ENCODE measurements around the gene LANCL3. TPM values are rescaled to one million over a fixed set of nuclear protein-coding genes. Genes with fewer than 3 reads are reported as not detected.

LANCL3 gene
- total RNA-seq, 1 experiment from 2014 or later: 2.5 TPM

DNA sequence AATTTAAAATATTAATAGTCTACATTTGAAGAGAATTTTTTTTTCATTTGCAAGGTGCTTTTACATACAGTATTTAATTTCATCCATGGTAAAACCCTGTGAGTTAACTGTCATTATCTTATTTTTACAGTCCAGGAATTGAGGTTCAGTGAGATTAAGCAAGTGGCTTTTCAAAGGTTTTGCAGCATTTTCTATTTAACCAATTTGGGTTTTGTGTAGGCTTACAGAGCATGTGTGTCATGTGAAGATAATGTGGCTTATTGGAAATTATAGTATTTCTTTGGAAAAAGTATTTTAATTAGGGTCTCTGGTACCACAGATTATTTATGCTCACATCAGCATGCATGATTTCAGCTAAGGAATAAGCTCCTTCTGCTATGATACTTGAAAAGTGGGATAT is 118.7 kb downstream of the LANCL3 start:
- no TSS peak for BruUV-seq (replicated peaks)
- Histone ChIP-seq H3K4me3 (ENCODE audit: low read depth, low read length, poor library complexity, severe bottlenecking) (no peak overlapping the region), H3K36me3 (ENCODE audit: insufficient read depth, low read length, poor library complexity, severe bottlenecking) (no peaks in the 10 kb centered on the region), H3K4me1 (ENCODE audit: insufficient read depth, low read length, poor library complexity, severe bottlenecking) (no peaks in the 10 kb centered on the region), H3K27me3 (replicated peaks; ENCODE audit: insufficient read depth, low read depth, low read length, poor library complexity) (no peaks in the 10 kb centered on the region), H3K9me3 (ENCODE audit: low read depth, low read length, poor library complexity, severe bottlenecking) (no peaks in the 10 kb centered on the region), H3K27ac (ENCODE audit: low read depth, low read length, poor library complexity, severe bottlenecking) (no peak overlapping the region)
- intact Hi-C loops (cut with micrococcal nuclease; ENCODE audit: unreplicated experiment): no loop called here
- no peak for DNase-seq (ENCODE audit: low spot score)
- no peak for TF ChIP-seq EZH2 (IDR thresholded peaks at IDR 0.05; ENCODE audit: borderline replicate concordance, low read depth, low read length, poor library complexity, severe bottlenecking)
- TF ChIP-seq, protein P1, sequence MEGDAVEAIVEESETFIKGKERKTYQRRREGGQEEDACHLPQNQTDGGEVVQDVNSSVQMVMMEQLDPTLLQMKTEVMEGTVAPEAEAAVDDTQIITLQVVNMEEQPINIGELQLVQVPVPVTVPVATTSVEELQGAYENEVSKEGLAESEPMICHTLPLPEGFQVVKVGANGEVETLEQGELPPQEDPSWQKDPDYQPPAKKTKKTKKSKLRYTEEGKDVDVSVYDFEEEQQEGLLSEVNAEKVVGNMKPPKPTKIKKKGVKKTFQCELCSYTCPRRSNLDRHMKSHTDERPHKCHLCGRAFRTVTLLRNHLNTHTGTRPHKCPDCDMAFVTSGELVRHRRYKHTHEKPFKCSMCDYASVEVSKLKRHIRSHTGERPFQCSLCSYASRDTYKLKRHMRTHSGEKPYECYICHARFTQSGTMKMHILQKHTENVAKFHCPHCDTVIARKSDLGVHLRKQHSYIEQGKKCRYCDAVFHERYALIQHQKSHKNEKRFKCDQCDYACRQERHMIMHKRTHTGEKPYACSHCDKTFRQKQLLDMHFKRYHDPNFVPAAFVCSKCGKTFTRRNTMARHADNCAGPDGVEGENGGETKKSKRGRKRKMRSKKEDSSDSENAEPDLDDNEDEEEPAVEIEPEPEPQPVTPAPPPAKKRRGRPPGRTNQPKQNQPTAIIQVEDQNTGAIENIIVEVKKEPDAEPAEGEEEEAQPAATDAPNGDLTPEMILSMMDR (conservative IDR thresholded peaks at IDR 0.05; ENCODE audit: low read depth, low read length): no peak
- POLR2A ChIA-PET (ENCODE audit: low non-redundant PET): no interaction called here
- CTCF ChIA-PET: no interaction called here

DNA sequence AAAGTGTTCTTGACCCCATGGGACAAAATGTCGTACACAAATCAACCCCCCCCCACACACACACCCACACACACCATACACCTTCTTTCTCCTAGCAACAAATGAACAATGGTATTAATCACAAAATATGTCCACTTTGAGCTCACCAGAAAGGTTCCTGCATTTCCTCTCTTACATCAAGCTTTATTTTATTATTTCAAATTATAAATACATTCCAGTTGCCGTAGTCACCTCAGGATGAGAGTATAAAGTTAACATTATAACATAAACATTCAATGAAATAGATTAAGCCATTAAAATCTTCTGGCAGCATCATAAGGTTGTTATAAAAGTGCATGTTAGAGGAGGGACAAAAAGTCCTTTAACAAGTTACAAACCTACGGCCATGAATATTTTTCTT is 121.5 kb downstream of the LANCL3 start:
- H3K27ac ChIP-seq (ENCODE audit: low read depth, low read length, poor library complexity, severe bottlenecking): no peak overlapping the region
- H3K27me3 ChIP-seq (replicated peaks; ENCODE audit: insufficient read depth, low read depth, low read length, poor library complexity): no peaks in the 10 kb centered on the region
- no peak for DNase-seq (ENCODE audit: low spot score)
- CTCF ChIA-PET: no interaction called here
- H3K4me1 ChIP-seq (ENCODE audit: insufficient read depth, low read length, poor library complexity, severe bottlenecking): no peaks in the 10 kb centered on the region
- TF ChIP-seq, protein P1 (conservative IDR thresholded peaks at IDR 0.05; ENCODE audit: low read depth, low read length): no peak
- no peak for TF ChIP-seq EZH2 (IDR thresholded peaks at IDR 0.05; ENCODE audit: borderline replicate concordance, low read depth, low read length, poor library complexity, severe bottlenecking)
- H3K36me3 ChIP-seq (ENCODE audit: insufficient read depth, low read length, poor library complexity, severe bottlenecking): no peaks in the 10 kb centered on the region
- no peak overlapping the region for H3K4me3 ChIP-seq (ENCODE audit: low read depth, low read length, poor library complexity, severe bottlenecking)
- H3K9me3 ChIP-seq (ENCODE audit: low read depth, low read length, poor library complexity, severe bottlenecking): no peaks in the 10 kb centered on the region
- intact Hi-C loops (cut with micrococcal nuclease; ENCODE audit: unreplicated experiment): no loop called here
- POLR2A ChIA-PET (ENCODE audit: low non-redundant PET): no interaction called here
- no TSS peak for BruUV-seq (replicated peaks)

DNA sequence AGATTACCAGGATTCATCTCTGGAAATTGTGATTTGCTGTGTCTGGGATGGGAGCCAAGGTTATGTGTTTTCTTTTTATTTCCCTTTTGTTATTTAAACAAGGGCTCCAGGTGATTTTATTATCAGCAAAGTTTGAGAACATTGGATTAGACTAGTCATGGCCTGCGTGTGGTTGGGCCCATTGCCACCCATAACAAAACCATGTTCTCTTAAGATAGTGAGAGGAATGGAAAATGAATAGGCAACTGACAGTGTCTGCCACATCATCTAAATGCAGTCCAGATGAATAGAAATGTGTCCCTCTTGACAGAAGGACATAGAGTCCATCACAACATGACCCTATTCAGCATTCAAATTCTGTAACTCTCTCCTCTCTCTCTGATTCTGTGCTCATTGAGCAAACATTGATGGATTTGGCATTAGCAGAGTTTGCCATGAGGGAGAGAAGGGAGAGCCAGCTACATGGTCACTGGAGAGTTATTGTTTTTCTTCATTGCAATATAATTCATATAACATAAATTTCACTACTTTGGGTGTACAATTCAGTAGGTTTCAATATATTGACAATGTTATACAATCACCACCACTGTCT is 125.8 kb downstream of the LANCL3 start:
- no peak overlapping the region for H3K4me3 ChIP-seq (ENCODE audit: low read depth, low read length, poor library complexity, severe bottlenecking)
- ChIA-PET POLR2A (ENCODE audit: low non-redundant PET) (no interaction called here), CTCF (no interaction called here)
- no peak for DNase-seq (ENCODE audit: low spot score)
- H3K27ac ChIP-seq (ENCODE audit: low read depth, low read length, poor library complexity, severe bottlenecking): no peak overlapping the region
- H3K27me3 ChIP-seq (replicated peaks; ENCODE audit: insufficient read depth, low read depth, low read length, poor library complexity): no peaks in the 10 kb centered on the region
- intact Hi-C loops (cut with micrococcal nuclease; ENCODE audit: unreplicated experiment): no loop called here
- no peaks in the 10 kb centered on the region for H3K9me3 ChIP-seq (ENCODE audit: low read depth, low read length, poor library complexity, severe bottlenecking)
- BruUV-seq (replicated peaks): no TSS peak
- TF ChIP-seq, protein P1 (conservative IDR thresholded peaks at IDR 0.05; ENCODE audit: low read depth, low read length): no peak
- no peak for TF ChIP-seq EZH2 (IDR thresholded peaks at IDR 0.05; ENCODE audit: borderline replicate concordance, low read depth, low read length, poor library complexity, severe bottlenecking)
- H3K4me1 ChIP-seq (ENCODE audit: insufficient read depth, low read length, poor library complexity, severe bottlenecking): no peaks in the 10 kb centered on the region
- no peaks in the 10 kb centered on the region for H3K36me3 ChIP-seq (ENCODE audit: insufficient read depth, low read length, poor library complexity, severe bottlenecking)
